ENCODE results near the gene CEP192.
"Not testable (repeated sequence)": the region's sequence is repeated elsewhere in the genome, so short reads cannot be mapped to it uniquely, and the experiment has no call there.

CEP192 gene

GRCh38 chr18:12993439-12993838 is 2.3 kb downstream of the CEP192 start:
- no peak for DNase-seq (ENCODE audit: low read depth in 1 of 2, low spot score in 1 of 2)

GRCh38 chr18:12995424-12995823 is 4.3 kb downstream of the CEP192 start:
- DNase-seq (ENCODE audit: low read depth in 1 of 2, low spot score in 1 of 2), result no peak

GRCh38 chr18:12995952-12996477 is 4.9 kb downstream of the CEP192 start:
- no peak for DNase-seq (ENCODE audit: low read depth in 1 of 2, low spot score in 1 of 2)

- no peak for DNase-seq (ENCODE audit: low read depth in 1 of 2, low spot score in 1 of 2)
Observed at GRCh38 chr18:12996661-12997292, 5.6 kb downstream of the CEP192 start.

- not testable (repeated sequence) for DNase-seq (ENCODE audit: low read depth in 1 of 2, low spot score in 1 of 2)
Observed at GRCh38 chr18:12997330-12997729, 6.2 kb downstream of the CEP192 start.

- no peak for DNase-seq (ENCODE audit: low read depth in 1 of 2, low spot score in 1 of 2)
Observed at GRCh38 chr18:12998332-12999060, 7.3 kb downstream of the CEP192 start.

GRCh38 chr18:13003466-13003896 is 12.3 kb downstream of the CEP192 start:
- no peak for DNase-seq (ENCODE audit: low read depth in 1 of 2, low spot score in 1 of 2)

- no peak for DNase-seq (ENCODE audit: low read depth in 1 of 2, low spot score in 1 of 2)
Observed at GRCh38 chr18:13004396-13004795, 13.2 kb downstream of the CEP192 start.

- no peak for DNase-seq (ENCODE audit: low read depth in 1 of 2, low spot score in 1 of 2)
Observed at GRCh38 chr18:13005289-13005688, 14.1 kb downstream of the CEP192 start.

GRCh38 chr18:13006531-13007247 is 15.5 kb downstream of the CEP192 start:
- DNase-seq (ENCODE audit: low read depth in 1 of 2, low spot score in 1 of 2), result no peak

- no peak for DNase-seq (ENCODE audit: low read depth in 1 of 2, low spot score in 1 of 2)
Observed at GRCh38 chr18:13007248-13007560, 16.0 kb downstream of the CEP192 start.

GRCh38 chr18:13011719-13012118 is 20.6 kb downstream of the CEP192 start:
- DNase-seq (ENCODE audit: low read depth in 1 of 2, low spot score in 1 of 2), result no peak

- no peak for DNase-seq (ENCODE audit: low read depth in 1 of 2, low spot score in 1 of 2)
Observed at GRCh38 chr18:13014232-13014631, 23.1 kb downstream of the CEP192 start.

GRCh38 chr18:13014818-13015217 is 23.7 kb downstream of the CEP192 start:
- DNase-seq (ENCODE audit: low read depth in 1 of 2, low spot score in 1 of 2), result no peak

GRCh38 chr18:13017247-13017875 is 26.2 kb downstream of the CEP192 start:
- DNase-seq (ENCODE audit: low read depth in 1 of 2, low spot score in 1 of 2), result no peak

GRCh38 chr18:13018374-13018773 is 27.2 kb downstream of the CEP192 start:
- DNase-seq (ENCODE audit: low read depth in 1 of 2, low spot score in 1 of 2), result no peak

GRCh38 chr18:13019301-13019700 is 28.1 kb downstream of the CEP192 start:
- no peak for DNase-seq (ENCODE audit: low read depth in 1 of 2, low spot score in 1 of 2)

- no peak for DNase-seq (ENCODE audit: low read depth in 1 of 2, low spot score in 1 of 2)
Observed at GRCh38 chr18:13022644-13023043, 31.5 kb downstream of the CEP192 start.

- DNase-seq (ENCODE audit: low read depth in 1 of 2, low spot score in 1 of 2), result no peak
Observed at GRCh38 chr18:13025233-13025632, 34.1 kb downstream of the CEP192 start.

- no peak for DNase-seq (ENCODE audit: low read depth in 1 of 2, low spot score in 1 of 2)
Observed at GRCh38 chr18:13026583-13027270, 35.6 kb downstream of the CEP192 start.

GRCh38 chr18:13028869-13029268 is 37.7 kb downstream of the CEP192 start:
- DNase-seq (ENCODE audit: low read depth in 1 of 2, low spot score in 1 of 2), result no peak

Data from stimulated activated CD4-positive, alpha-beta T cell treated with anti-CD3 and anti-CD28 coated beads, Interleukin-15, amount 100 ng/mL, for 1 hour (primary cell).